Measurements from ENCODE around the gene RELL2. TPM values are rescaled to one million over a fixed set of nuclear protein-coding genes. Genes with fewer than 3 reads are reported as not detected.

Gene RELL2
- total RNA-seq, 1 donor = 5.1 TPM

DNA sequence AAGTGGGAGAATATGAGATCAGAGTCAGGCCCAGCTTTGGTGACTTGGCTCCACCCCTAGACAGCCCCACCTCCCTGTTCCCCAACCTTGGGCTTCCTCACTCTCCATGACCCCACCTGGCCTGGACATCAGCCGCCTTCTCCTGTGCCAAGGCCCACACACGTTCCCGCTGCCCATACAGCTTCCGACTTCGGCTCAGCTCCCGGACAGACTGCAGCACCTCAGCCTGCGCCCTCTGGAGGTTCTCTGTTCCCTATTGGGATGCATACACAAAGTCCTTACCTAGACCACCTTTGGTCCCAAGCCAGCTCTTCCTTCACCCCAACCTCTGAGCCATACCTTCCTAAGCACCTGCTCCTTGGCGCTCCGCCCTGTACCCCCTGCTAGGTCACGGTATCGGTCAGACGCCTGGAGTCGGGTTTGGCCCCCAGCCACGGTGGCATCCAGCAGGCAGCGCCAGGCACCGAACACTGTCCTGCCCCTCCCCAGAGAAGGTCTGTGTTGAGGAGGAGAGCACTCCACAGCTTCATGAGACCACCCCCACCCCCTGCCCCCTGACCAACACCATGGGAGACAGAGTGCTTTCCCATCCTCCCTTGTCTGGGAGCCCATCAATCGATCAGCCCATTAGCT is 12.4 kb downstream of the RELL2 start:
- peaks cover 12% of the 10 kb centered on the region for H3K79me2 ChIP-seq (ENCODE audit: insufficient read depth, low read length)
- H3K4me2 ChIP-seq (ENCODE audit: insufficient read depth, low read length) = no peak overlapping the region
- no peaks in the 10 kb centered on the region for H3K9me3 ChIP-seq (ENCODE audit: low read depth, low read length)
- DNase-seq (ENCODE audit: insufficient read length, low spot score, missing footprints) = no peak
- peaks cover 41% of the 10 kb centered on the region for H3K36me3 ChIP-seq (ENCODE audit: insufficient read depth, low read length)
- H3K4me1 ChIP-seq (ENCODE audit: insufficient read depth, low read length) = peaks cover 14% of the 10 kb centered on the region
- no peak overlapping the region for H3K27ac ChIP-seq (ENCODE audit: low read depth, low read length)
- TF ChIP-seq, protein P1, sequence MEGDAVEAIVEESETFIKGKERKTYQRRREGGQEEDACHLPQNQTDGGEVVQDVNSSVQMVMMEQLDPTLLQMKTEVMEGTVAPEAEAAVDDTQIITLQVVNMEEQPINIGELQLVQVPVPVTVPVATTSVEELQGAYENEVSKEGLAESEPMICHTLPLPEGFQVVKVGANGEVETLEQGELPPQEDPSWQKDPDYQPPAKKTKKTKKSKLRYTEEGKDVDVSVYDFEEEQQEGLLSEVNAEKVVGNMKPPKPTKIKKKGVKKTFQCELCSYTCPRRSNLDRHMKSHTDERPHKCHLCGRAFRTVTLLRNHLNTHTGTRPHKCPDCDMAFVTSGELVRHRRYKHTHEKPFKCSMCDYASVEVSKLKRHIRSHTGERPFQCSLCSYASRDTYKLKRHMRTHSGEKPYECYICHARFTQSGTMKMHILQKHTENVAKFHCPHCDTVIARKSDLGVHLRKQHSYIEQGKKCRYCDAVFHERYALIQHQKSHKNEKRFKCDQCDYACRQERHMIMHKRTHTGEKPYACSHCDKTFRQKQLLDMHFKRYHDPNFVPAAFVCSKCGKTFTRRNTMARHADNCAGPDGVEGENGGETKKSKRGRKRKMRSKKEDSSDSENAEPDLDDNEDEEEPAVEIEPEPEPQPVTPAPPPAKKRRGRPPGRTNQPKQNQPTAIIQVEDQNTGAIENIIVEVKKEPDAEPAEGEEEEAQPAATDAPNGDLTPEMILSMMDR (IDR thresholded peaks at IDR 0.05; ENCODE audit: extremely low read depth, low read depth, low read length) = no peak
- no peak overlapping the region for H2AFZ ChIP-seq (ENCODE audit: low read length)
- H4K20me1 ChIP-seq (ENCODE audit: insufficient read depth, low read length) = peaks cover 6% of the 10 kb centered on the region
- H3K27me3 ChIP-seq (ENCODE audit: insufficient read depth, low read length) = no peaks in the 10 kb centered on the region
- no peak overlapping the region for H3K4me3 ChIP-seq (ENCODE audit: insufficient read depth, low read length)

DNA sequence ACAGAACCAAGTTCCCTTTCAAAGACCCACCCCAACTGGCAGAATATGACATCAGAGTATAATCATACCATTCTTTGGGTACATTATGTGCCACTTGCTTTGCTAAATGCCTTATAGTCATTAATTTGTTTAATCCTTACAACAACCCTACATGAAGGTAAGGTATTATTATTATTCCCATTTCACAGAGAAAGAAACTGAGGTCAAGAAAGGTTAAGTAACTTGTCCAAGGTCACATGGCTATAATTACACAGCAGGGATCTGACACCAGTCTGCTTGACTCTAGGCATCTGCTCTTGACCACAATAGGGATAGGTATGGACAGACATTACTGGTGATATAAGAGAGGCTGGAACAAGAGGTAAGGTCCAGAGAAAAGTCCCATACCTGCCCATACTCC is 13.2 kb downstream of the RELL2 start:
- H3K27ac ChIP-seq (ENCODE audit: low read depth, low read length) = no peak overlapping the region
- peaks cover 19% of the 10 kb centered on the region for H3K4me1 ChIP-seq (ENCODE audit: insufficient read depth, low read length)
- H3K27me3 ChIP-seq (ENCODE audit: insufficient read depth, low read length) = no peaks in the 10 kb centered on the region
- H4K20me1 ChIP-seq (ENCODE audit: insufficient read depth, low read length) = peaks cover 6% of the 10 kb centered on the region
- peaks cover 12% of the 10 kb centered on the region for H3K79me2 ChIP-seq (ENCODE audit: insufficient read depth, low read length)
- peaks cover 36% of the 10 kb centered on the region for H3K36me3 ChIP-seq (ENCODE audit: insufficient read depth, low read length)
- no peak overlapping the region for H2AFZ ChIP-seq (ENCODE audit: low read length)
- TF ChIP-seq, protein P1 (IDR thresholded peaks at IDR 0.05; ENCODE audit: extremely low read depth, low read depth, low read length) = no peak
- DNase-seq (ENCODE audit: insufficient read length, low spot score, missing footprints) = no peak
- H3K9me3 ChIP-seq (ENCODE audit: low read depth, low read length) = no peaks in the 10 kb centered on the region
- H3K4me2 ChIP-seq (ENCODE audit: insufficient read depth, low read length) = peak overlapping the region; percentile 95
- no peak overlapping the region for H3K4me3 ChIP-seq (ENCODE audit: insufficient read depth, low read length)

DNA sequence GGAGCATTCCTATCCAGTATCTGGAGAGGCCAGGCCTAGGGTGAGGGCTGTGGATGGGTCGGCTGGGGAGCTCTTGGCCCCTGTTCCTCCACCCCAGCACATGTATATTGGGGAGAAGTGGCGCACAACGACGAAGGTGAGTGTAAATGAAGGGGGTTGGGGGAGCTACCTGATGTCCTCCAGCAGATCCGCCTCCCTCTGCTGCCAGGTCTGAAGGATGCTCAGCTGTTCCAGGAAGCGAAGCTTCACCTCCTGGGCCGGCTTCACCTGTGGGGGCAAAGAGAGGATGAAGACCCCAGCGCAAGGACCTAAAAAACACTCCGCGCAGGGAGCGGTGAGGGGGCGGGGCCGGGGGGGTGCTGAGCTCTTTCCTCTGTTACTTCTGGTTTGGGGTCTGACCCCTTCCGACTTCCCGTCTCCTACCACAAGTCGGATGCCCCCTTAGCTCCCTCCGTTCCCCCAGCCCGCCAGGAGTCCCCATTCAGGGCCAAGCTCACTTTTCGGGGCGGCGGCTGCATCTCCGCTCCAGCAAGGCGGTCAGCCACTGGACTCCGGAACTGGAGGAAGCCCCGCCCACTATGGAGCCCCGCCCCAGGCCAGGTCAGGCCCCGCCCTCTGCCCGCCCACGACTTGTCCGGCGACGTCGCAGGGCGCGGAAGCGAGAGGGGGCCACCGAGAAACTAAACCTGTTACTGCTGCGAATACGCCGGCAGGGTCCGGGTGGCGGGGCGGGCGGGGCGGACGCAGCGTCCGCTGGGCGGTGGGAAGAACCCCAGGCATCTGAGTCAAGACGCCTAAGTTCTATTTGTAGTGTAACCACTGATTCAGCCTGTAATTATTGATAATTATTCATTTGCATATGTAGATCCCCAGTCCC is 14.3 kb downstream of the RELL2 start, which contains the start of gene FCHSD1:
Gene FCHSD1, minus strand, starts transcription at position 568 of the 877 bp plus-strand sequence. Its CDS starts 50 bp downstream, at position 518.
- Histone ChIP-seq H3K27me3 (ENCODE audit: insufficient read depth, low read length) (no peaks in the 10 kb centered on the region), H3K4me1 (ENCODE audit: insufficient read depth, low read length) (peaks cover 19% of the 10 kb centered on the region), H2AFZ (ENCODE audit: low read length) (peak within 1 kb of the TSS; percentile 93), H3K27ac (ENCODE audit: low read depth, low read length) (peak within 1 kb of the TSS; percentile 43), H4K20me1 (ENCODE audit: insufficient read depth, low read length) (peaks cover 6% of the 10 kb centered on the region), H3K4me3 (ENCODE audit: insufficient read depth, low read length) (peak within 1 kb of the TSS; percentile 84), H3K4me2 (ENCODE audit: insufficient read depth, low read length) (peak within 1 kb of the TSS; percentile 95), H3K79me2 (ENCODE audit: insufficient read depth, low read length) (peaks cover 12% of the 10 kb centered on the region), H3K9me3 (ENCODE audit: low read depth, low read length) (no peaks in the 10 kb centered on the region), H3K36me3 (ENCODE audit: insufficient read depth, low read length) (peaks cover 25% of the 10 kb centered on the region)
- DNase-seq (ENCODE audit: insufficient read length, low spot score, missing footprints) = peak; percentile 99
- TF ChIP-seq, protein P1 (IDR thresholded peaks at IDR 0.05; ENCODE audit: extremely low read depth, low read depth, low read length) = no peak

DNA sequence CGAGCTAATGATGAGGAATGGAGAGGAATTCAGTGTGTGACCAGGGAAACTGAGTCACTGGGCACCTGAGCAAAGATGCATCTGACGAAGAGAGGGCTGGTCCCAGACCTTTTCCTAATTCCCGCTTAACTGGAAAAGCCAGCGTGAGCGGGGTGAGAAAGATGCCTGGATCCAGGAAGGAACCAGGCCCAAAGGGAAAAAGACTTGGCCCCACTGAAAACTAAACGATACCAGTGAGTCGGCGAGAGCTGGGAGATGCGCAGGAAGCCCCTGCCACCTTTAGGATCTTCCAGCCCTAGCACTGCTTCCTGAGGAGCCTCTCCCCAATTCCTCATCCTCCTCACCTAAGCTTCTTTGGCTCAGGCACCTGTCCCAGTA is 14.9 kb downstream of the RELL2 start:
- Histone ChIP-seq H3K79me2 (ENCODE audit: insufficient read depth, low read length) (peaks cover 12% of the 10 kb centered on the region), H4K20me1 (ENCODE audit: insufficient read depth, low read length) (peaks cover 2% of the 10 kb centered on the region), H3K4me1 (ENCODE audit: insufficient read depth, low read length) (peaks cover 19% of the 10 kb centered on the region), H2AFZ (ENCODE audit: low read length) (peak overlapping the region; percentile 39), H3K9me3 (ENCODE audit: low read depth, low read length) (no peaks in the 10 kb centered on the region), H3K36me3 (ENCODE audit: insufficient read depth, low read length) (peaks cover 19% of the 10 kb centered on the region), H3K27me3 (ENCODE audit: insufficient read depth, low read length) (no peaks in the 10 kb centered on the region), H3K27ac (ENCODE audit: low read depth, low read length) (no peak overlapping the region), H3K4me2 (ENCODE audit: insufficient read depth, low read length) (peak overlapping the region; percentile 95), H3K4me3 (ENCODE audit: insufficient read depth, low read length) (peak overlapping the region; percentile 84)
- TF ChIP-seq, protein P1 (IDR thresholded peaks at IDR 0.05; ENCODE audit: extremely low read depth, low read depth, low read length) = no peak
- peak; percentile 44 for DNase-seq (ENCODE audit: insufficient read length, low spot score, missing footprints)
